HEK293 (cell line): ENCODE measurements around the gene STN1.

Experiments
- CTCF ChIP-seq: fragments of 450-650 bp; formaldehyde crosslinking; IDR thresholded peaks from 2 replicates; pipeline ENCODE4 v1.5.1; 2016; ENCODE audit warnings: missing biosample characterization, missing genetic modification characterization
- KLF7 ChIP-seq: fragments of 450-650 bp; formaldehyde crosslinking; IDR thresholded peaks from 2 replicates; pipeline ENCODE4 v1.5.1; 2016; ENCODE audit warnings: missing biosample characterization, missing genetic modification characterization, borderline replicate concordance
- ZNF473 ChIP-seq: fragments of 450-650 bp; formaldehyde crosslinking; IDR thresholded peaks from 2 replicates; pipeline ENCODE4 v1.5.1; 2017; ENCODE audit warnings: missing biosample characterization, missing genetic modification characterization
- ZSCAN23 ChIP-seq: fragments of 450-650 bp; formaldehyde crosslinking; IDR thresholded peaks from 2 replicates; pipeline ENCODE4 v1.5.1; 2016; ENCODE audit warnings: missing biosample characterization, missing genetic modification characterization
- TF ChIP-seq, protein P1 (sequence below): sonication (generic); formaldehyde crosslinking; IDR thresholded peaks from 2 replicates; pipeline ENCODE4 v1.8.1; 2022; ENCODE audit warnings: mild to moderate bottlenecking, moderate library complexity, missing genetic modification reagents
- TF ChIP-seq, protein P2 (sequence below): fragments of 450-650 bp; formaldehyde crosslinking; IDR thresholded peaks from 2 replicates; pipeline ENCODE4 v1.5.1; 2016; ENCODE audit warnings: missing biosample characterization, missing genetic modification characterization

- TF ChIP-seq KLF7 (tag by site-specific recombination) (no peak), CTCF (no peak), ZSCAN23 (tag by site-specific recombination) (no peak), ZNF473 (no peak)
- TF ChIP-seq, protein P1, sequence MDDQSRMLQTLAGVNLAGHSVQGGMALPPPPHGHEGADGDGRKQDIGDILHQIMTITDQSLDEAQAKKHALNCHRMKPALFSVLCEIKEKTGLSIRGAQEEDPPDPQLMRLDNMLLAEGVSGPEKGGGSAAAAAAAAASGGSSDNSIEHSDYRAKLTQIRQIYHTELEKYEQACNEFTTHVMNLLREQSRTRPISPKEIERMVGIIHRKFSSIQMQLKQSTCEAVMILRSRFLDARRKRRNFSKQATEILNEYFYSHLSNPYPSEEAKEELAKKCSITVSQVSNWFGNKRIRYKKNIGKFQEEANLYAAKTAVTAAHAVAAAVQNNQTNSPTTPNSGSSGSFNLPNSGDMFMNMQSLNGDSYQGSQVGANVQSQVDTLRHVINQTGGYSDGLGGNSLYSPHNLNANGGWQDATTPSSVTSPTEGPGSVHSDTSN (CRISPR knock-in tag), result no peak
- TF ChIP-seq, protein P2, sequence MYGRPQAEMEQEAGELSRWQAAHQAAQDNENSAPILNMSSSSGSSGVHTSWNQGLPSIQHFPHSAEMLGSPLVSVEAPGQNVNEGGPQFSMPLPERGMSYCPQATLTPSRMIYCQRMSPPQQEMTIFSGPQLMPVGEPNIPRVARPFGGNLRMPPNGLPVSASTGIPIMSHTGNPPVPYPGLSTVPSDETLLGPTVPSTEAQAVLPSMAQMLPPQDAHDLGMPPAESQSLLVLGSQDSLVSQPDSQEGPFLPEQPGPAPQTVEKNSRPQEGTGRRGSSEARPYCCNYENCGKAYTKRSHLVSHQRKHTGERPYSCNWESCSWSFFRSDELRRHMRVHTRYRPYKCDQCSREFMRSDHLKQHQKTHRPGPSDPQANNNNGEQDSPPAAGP, result no peak
Measured at GRCh38 chr10:103849880-103850571, 68.0 kb downstream of the STN1 start.
